ENCODE data around the gene SGMS1.

GRCh38 chr10:50605269-50605950, 18.3 kb downstream of the SGMS1 start:
- TF ChIP-seq POLR2A (IDR thresholded peaks at IDR 0.05) (no peak), CTCF (IDR thresholded peaks at IDR 0.05) (no peak)

Measured in breast epithelium (tissue), 3 donors.